ENCODE results near the gene EPM2A. TPM values are rescaled to one million over a fixed set of nuclear protein-coding genes. Genes with fewer than 3 reads are reported as not detected.

The EPM2A gene
- polyA plus RNA-seq, 1 donor (not counting 4 experiments of a cell fraction or from before 2014, with no cell fraction given) = 2.4 TPM

DNA sequence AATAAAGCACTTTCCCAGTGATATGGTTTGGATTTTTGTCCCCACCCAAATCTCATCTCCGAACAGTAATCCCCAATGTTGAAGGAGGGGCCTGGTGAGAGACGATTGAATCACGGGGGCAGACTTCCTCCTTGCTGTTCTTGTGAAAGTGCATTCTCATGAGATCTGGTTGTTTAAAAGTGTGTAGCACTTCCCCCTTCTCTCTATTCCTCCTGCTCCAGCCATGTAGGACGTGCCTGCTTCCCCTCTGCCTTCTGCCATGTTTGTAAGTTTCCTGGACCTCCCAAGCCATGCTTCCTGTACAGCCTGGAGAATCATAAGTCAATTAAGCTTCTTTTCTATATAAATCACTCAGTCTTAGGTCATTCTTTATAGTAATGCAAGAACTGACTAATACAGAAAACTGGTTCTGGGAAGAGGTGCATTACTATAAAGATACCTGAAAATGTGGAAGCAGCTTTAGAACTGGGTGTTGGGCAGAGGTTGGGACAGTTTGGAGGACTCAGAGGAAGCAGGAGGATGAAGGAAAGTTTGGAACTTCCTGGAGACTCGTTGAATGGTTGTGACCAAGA is 7.4 kb downstream of the EPM2A start:
- Histone ChIP-seq H4K20me1 (ENCODE audit: control insufficient read depth, extremely low read depth, insufficient read depth, low read length) (no peaks in the 10 kb centered on the region), H3K4me3 (ENCODE audit: control insufficient read depth in 2 of 3, extremely low read depth in 1 of 3, insufficient read depth in 2 of 3, low read depth in 1 of 3, low read length in 3 of 3) (no peak overlapping the region), H3K9me3 (ENCODE audit: control insufficient read depth, low read depth, low read length) (no peaks in the 10 kb centered on the region), H3K9ac (ENCODE audit: control insufficient read depth, extremely low read depth, insufficient read depth, low read length) (no peak overlapping the region), H2AFZ (ENCODE audit: control insufficient read depth, low read length) (no peak overlapping the region), H3K79me2 (ENCODE audit: control insufficient read depth, insufficient read depth, low read length) (no peaks in the 10 kb centered on the region), H3K27ac (ENCODE audit: control insufficient read depth, insufficient read depth, low read length) (no peak overlapping the region), H3K4me1 (ENCODE audit: control insufficient read depth, extremely low read depth, insufficient read depth, low read length) (no peaks in the 10 kb centered on the region), H3K4me2 (ENCODE audit: control insufficient read depth, extremely low read depth, insufficient read depth, low read depth, low read length) (no peak overlapping the region), H3K36me3 (ENCODE audit: control insufficient read depth in 2 of 2, extremely low read depth in 1 of 2, insufficient read depth in 2 of 2, low read length in 2 of 2) (no peaks in the 10 kb centered on the region), H3K27me3 (ENCODE audit: control insufficient read depth, extremely low read depth, insufficient read depth, low read length) (no peaks in the 10 kb centered on the region), H3K9me1 (ENCODE audit: control insufficient read depth, extremely low read depth, insufficient read depth, low read length) (no peaks in the 10 kb centered on the region)
- dilution Hi-C loops (cut with MboI; ENCODE audit: extremely low pct_ligation_motif_present, low sequenced_read_pairs) = no loop called here
- FAIRE-seq (no peak), DNase-seq (ENCODE audit: low read depth, low spot score) (no peak)
- TF ChIP-seq EZH2 (IDR thresholded peaks at IDR 0.05; ENCODE audit: low read length) = no peak
- TF ChIP-seq, protein P1, sequence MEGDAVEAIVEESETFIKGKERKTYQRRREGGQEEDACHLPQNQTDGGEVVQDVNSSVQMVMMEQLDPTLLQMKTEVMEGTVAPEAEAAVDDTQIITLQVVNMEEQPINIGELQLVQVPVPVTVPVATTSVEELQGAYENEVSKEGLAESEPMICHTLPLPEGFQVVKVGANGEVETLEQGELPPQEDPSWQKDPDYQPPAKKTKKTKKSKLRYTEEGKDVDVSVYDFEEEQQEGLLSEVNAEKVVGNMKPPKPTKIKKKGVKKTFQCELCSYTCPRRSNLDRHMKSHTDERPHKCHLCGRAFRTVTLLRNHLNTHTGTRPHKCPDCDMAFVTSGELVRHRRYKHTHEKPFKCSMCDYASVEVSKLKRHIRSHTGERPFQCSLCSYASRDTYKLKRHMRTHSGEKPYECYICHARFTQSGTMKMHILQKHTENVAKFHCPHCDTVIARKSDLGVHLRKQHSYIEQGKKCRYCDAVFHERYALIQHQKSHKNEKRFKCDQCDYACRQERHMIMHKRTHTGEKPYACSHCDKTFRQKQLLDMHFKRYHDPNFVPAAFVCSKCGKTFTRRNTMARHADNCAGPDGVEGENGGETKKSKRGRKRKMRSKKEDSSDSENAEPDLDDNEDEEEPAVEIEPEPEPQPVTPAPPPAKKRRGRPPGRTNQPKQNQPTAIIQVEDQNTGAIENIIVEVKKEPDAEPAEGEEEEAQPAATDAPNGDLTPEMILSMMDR (optimal IDR thresholded peaks at IDR 0.05 in 1 of 3, IDR thresholded peaks at IDR 0.05 in 1 of 3, conservative IDR thresholded peaks at IDR 0.05 in 1 of 3; ENCODE audit: extremely low read depth in 1 of 3, insufficient read depth in 2 of 3, low read length in 3 of 3) = no peak

DNA sequence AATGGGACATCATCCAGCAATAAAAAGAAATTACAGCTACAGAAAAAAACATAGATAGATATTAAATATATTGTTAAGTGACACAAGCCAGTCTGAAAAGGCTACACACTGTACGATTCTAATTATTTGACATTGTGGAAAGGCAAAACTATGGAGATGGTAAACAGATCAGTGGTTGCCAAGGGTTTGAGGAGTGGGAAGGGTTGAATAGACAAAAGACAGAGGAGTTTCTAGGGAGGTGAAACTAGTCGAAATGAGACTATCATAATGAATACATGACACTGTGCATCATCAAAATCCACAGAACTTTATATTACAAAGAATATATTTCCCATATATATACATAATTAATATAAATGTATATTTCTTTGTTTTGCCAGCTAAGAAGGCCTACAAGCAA is 9.8 kb downstream of the EPM2A start:
- H3K36me3 ChIP-seq (ENCODE audit: control insufficient read depth in 2 of 2, extremely low read depth in 1 of 2, insufficient read depth in 2 of 2, low read length in 2 of 2) = no peaks in the 10 kb centered on the region
- H3K4me3 ChIP-seq (ENCODE audit: control insufficient read depth in 2 of 3, extremely low read depth in 1 of 3, insufficient read depth in 2 of 3, low read depth in 1 of 3, low read length in 3 of 3) = no peak overlapping the region
- no peak for DNase-seq (ENCODE audit: low read depth, low spot score)
- H3K9me3 ChIP-seq (ENCODE audit: control insufficient read depth, low read depth, low read length) = no peaks in the 10 kb centered on the region
- no peaks in the 10 kb centered on the region for H4K20me1 ChIP-seq (ENCODE audit: control insufficient read depth, extremely low read depth, insufficient read depth, low read length)
- no peak for FAIRE-seq
- no peak for TF ChIP-seq EZH2 (IDR thresholded peaks at IDR 0.05; ENCODE audit: low read length)
- TF ChIP-seq, protein P1 (optimal IDR thresholded peaks at IDR 0.05 in 1 of 3, IDR thresholded peaks at IDR 0.05 in 1 of 3, conservative IDR thresholded peaks at IDR 0.05 in 1 of 3; ENCODE audit: extremely low read depth in 1 of 3, insufficient read depth in 2 of 3, low read length in 3 of 3) = no peak
- H3K27ac ChIP-seq (ENCODE audit: control insufficient read depth, insufficient read depth, low read length) = no peak overlapping the region
- no peak overlapping the region for H2AFZ ChIP-seq (ENCODE audit: control insufficient read depth, low read length)
- H3K4me1 ChIP-seq (ENCODE audit: control insufficient read depth, extremely low read depth, insufficient read depth, low read length) = no peaks in the 10 kb centered on the region
- no peaks in the 10 kb centered on the region for H3K27me3 ChIP-seq (ENCODE audit: control insufficient read depth, extremely low read depth, insufficient read depth, low read length)
- dilution Hi-C loops (cut with MboI; ENCODE audit: extremely low pct_ligation_motif_present, low sequenced_read_pairs) = no loop called here
- H3K9me1 ChIP-seq (ENCODE audit: control insufficient read depth, extremely low read depth, insufficient read depth, low read length) = no peaks in the 10 kb centered on the region
- H3K9ac ChIP-seq (ENCODE audit: control insufficient read depth, extremely low read depth, insufficient read depth, low read length) = no peak overlapping the region
- H3K4me2 ChIP-seq (ENCODE audit: control insufficient read depth, extremely low read depth, insufficient read depth, low read depth, low read length) = no peak overlapping the region
- no peaks in the 10 kb centered on the region for H3K79me2 ChIP-seq (ENCODE audit: control insufficient read depth, insufficient read depth, low read length)

Data from keratinocyte (primary cell).